Vagina (tissue), 2 donors: ENCODE results near the gene ADCY4.

Source experiments
- POLR2A ChIP-seq, 2 donors: fragments of 450-650 bp; IDR thresholded peaks; one replicate each; pipeline ENCODE4 v1.6.1; 2017; ENCODE audit warnings: antibody characterized with exemption in 2 of 2, mild to moderate bottlenecking in 2 of 2, moderate library complexity in 2 of 2
- TF ChIP-seq, protein P1 (sequence below), 3 experiments: fragments of 450-650 bp in 2 of 3; fragments of 200-600 bp in 1 of 3; sonication (generic) in 1 of 3; IDR thresholded peaks; one replicate each; pipeline ENCODE4 v1.5.1; 2017 to 2019; ENCODE audit warnings: antibody characterized with exemption in 3 of 3, mild to moderate bottlenecking in 2 of 3, moderate library complexity in 2 of 3

DNA sequence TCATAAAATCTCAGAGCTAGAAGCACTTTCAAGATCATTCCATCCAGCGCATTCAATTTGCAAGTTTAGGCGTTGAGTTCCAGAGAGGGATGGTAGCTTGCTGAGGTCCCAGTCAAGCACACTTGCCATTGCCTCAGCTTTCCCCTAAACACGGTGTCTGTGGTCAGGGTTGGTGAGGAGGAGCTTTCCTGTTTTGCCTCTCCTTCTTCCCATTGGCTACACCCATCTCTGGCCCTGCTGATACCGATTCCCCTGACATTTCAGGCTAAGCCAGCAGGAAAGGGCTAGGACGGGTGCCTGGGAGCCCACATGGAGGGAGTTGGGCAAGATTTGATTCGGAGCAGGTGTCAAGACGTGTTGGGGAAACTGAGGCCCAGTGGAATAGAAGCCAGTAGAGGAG lies 42.3 kb upstream of the ADCY4 start:
- TF ChIP-seq, protein P1, sequence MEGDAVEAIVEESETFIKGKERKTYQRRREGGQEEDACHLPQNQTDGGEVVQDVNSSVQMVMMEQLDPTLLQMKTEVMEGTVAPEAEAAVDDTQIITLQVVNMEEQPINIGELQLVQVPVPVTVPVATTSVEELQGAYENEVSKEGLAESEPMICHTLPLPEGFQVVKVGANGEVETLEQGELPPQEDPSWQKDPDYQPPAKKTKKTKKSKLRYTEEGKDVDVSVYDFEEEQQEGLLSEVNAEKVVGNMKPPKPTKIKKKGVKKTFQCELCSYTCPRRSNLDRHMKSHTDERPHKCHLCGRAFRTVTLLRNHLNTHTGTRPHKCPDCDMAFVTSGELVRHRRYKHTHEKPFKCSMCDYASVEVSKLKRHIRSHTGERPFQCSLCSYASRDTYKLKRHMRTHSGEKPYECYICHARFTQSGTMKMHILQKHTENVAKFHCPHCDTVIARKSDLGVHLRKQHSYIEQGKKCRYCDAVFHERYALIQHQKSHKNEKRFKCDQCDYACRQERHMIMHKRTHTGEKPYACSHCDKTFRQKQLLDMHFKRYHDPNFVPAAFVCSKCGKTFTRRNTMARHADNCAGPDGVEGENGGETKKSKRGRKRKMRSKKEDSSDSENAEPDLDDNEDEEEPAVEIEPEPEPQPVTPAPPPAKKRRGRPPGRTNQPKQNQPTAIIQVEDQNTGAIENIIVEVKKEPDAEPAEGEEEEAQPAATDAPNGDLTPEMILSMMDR (IDR thresholded peaks at IDR 0.05): no peak
- no peak for TF ChIP-seq POLR2A (IDR thresholded peaks at IDR 0.05)
